Transverse colon (tissue), 3 donors: ENCODE results near the gene ASXL2.

Source experiments
- EP300 ChIP-seq: sonication (generic); formaldehyde crosslinking; IDR thresholded peaks from one replicate; pipeline ENCODE4 v1.6.1; 2017; ENCODE audit warnings: antibody characterized with exemption, low read depth
- POLR2A ChIP-seq: fragments of 450-650 bp; IDR thresholded peaks from one replicate; pipeline ENCODE4 v1.6.1; 2016; ENCODE audit warnings: antibody characterized with exemption, mild to moderate bottlenecking, moderate library complexity
- POLR2AphosphoS5 ChIP-seq, 3 donors: sonication (generic); formaldehyde crosslinking; IDR thresholded peaks; one replicate each; pipeline ENCODE4 v1.6.1; 2016; ENCODE audit warnings: antibody characterized with exemption in 3 of 3

DNA sequence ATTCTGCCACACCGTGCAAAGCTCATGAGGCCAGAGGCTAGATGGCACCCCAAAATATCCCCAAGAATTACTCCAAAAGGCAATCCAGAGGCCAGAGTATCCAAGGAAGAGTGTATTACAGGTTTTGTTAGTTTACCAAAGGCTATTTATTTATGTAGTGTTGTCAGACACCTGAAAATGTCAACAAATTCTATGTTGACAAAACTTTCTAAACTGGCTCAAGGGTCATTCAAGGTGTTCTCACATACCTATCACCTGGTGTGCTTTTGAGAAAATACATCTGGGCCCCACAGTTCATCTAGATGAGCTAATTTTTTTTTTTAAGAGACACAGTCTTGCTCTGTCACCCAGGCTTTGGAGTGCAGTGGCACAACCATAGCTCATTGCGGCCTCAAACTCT, 192.5 kb downstream of the ASXL2 start:
- no peak for TF ChIP-seq POLR2A
- TF ChIP-seq POLR2AphosphoS5 (IDR thresholded peaks at IDR 0.05): no peak
- TF ChIP-seq EP300: no peak
